Tibial artery (tissue), 4 donors: ENCODE results near the gene SPG7.

Source experiments
- DNase-seq, 2 donors: peaks; one replicate each; pipeline ENCODE4 v3.0.0-alpha.2; 2019
- H3K27ac ChIP-seq, 2 donors: fragments of 200-600 bp; sonication (generic) in 1 of 2; 1 replicate in 1 of 2; 2 replicates in 1 of 2; pipeline ENCODE4 v1.5.1; 2018 to 2019; ENCODE audit warnings: mild to moderate bottlenecking in 1 of 2
- H3K27me3 ChIP-seq, 2 donors: fragments of 200-600 bp; sonication (generic) in 1 of 2; one replicate each; pipeline versions ENCODE4 v1.5.1 to v1.6.0; 2016 to 2019
- H3K36me3 ChIP-seq, 3 donors: fragments of 200-600 bp; sonication (generic) in 2 of 3; one replicate each; pipeline ENCODE4 v1.5.1; 2016 to 2019; ENCODE audit warnings: mild to moderate bottlenecking in 2 of 3
- H3K4me1 ChIP-seq, 4 donors: fragments of 200-600 bp; sonication (generic) in 2 of 4; 1 replicate in 3 of 4; 2 replicates in 1 of 4; pipeline ENCODE4 v1.5.1; 2016 to 2019
- H3K4me3 ChIP-seq, 2 donors: fragments of 200-600 bp; sonication (generic) in 1 of 2; 1 replicate in 1 of 2; 2 replicates in 1 of 2; pipeline ENCODE4 v1.5.1; 2018 to 2019; ENCODE audit warnings: mild to moderate bottlenecking in 2 of 2
- H3K9me3 ChIP-seq, 3 donors: fragments of 200-600 bp; sonication (generic) in 1 of 3; one replicate each; pipeline ENCODE4 v1.5.1; 2016 to 2019
- CTCF ChIP-seq, 2 experiments: fragments of 200-600 bp in 1 of 2; fragments of 450-650 bp in 1 of 2; IDR thresholded peaks; one replicate each; pipeline ENCODE4 v1.5.1; 2017 to 2019; ENCODE audit warnings: antibody characterized with exemption in 2 of 2, mild to moderate bottlenecking in 1 of 2, moderate library complexity in 1 of 2
- intact Hi-C: fragments of 100-400 bp; cut with DNase I; formaldehyde crosslinking; loops from one replicate; pipeline ENCODE4 v1.15.0; 2023; ENCODE audit warnings: low total_unique reads

The SPG7 gene

GRCh38 chr16:89507214-89507833 lies 879 bp upstream of the SPG7 start:
- DNase-seq, result no peak
- Histone ChIP-seq H3K27me3 (no peaks in the 10 kb centered on the region), H3K36me3 (peaks cover 16 to 21% (median 19%) of the 10 kb centered on the region in 3 donors), H3K27ac (peak overlapping the region; percentile 85 to 90), H3K4me1 (peaks cover 0 to 39% (median 25%) of the 10 kb centered on the region in 4 donors), H3K9me3 (no peaks in the 10 kb centered on the region), H3K4me3 (peak overlapping the region; percentile 83 to 88)
- no peak for TF ChIP-seq CTCF (IDR thresholded peaks at IDR 0.05)
- intact Hi-C loops, result loop anchor here (10.0 kb wide), 2 partner anchors 173 to 263 kb away; no protein-coding TSS in a partner anchor

GRCh38 chr16:89510526-89510925 lies 2.3 kb downstream of the SPG7 start:
- DNase-seq, result no peak
- TF ChIP-seq CTCF (IDR thresholded peaks at IDR 0.05), result no peak
- Histone ChIP-seq H3K4me1 (peaks cover 0 to 35% (median 23%) of the 10 kb centered on the region in 4 donors), H3K27ac (no peak overlapping the region), H3K36me3 (peaks cover 44 to 53% (median 48%) of the 10 kb centered on the region in 3 donors), H3K27me3 (no peaks in the 10 kb centered on the region), H3K4me3 (no peak overlapping the region), H3K9me3 (no peaks in the 10 kb centered on the region)
- intact Hi-C loops, result no loop called here

GRCh38 chr16:89511374-89511773 lies 3.2 kb downstream of the SPG7 start:
- Histone ChIP-seq H3K27ac (no peak overlapping the region), H3K4me1 (peaks cover 0 to 28% (median 19%) of the 10 kb centered on the region in 4 donors), H3K4me3 (no peak overlapping the region), H3K27me3 (no peaks in the 10 kb centered on the region), H3K9me3 (no peaks in the 10 kb centered on the region), H3K36me3 (peaks cover 50 to 61% (median 55%) of the 10 kb centered on the region in 3 donors)
- no peak for DNase-seq
- TF ChIP-seq CTCF (IDR thresholded peaks at IDR 0.05), result no peak
- intact Hi-C loops, result no loop called here

- DNase-seq, result no peak
- Histone ChIP-seq H3K9me3 (no peaks in the 10 kb centered on the region), H3K27ac (no peak overlapping the region), H3K27me3 (no peaks in the 10 kb centered on the region), H3K36me3 (peaks cover 59 to 72% (median 61%) of the 10 kb centered on the region in 3 donors), H3K4me1 (peaks cover 0 to 19% (median 11%) of the 10 kb centered on the region in 4 donors), H3K4me3 (no peak overlapping the region)
- intact Hi-C loops, result no loop called here
- TF ChIP-seq CTCF (IDR thresholded peaks at IDR 0.05), result no peak
These were observed 4.2 kb downstream of the SPG7 start for GRCh38 chr16:89512453-89512852.

GRCh38 chr16:89517128-89517527 lies 8.9 kb downstream of the SPG7 start:
- intact Hi-C loops, result no loop called here
- Histone ChIP-seq H3K27ac (no peak overlapping the region), H3K9me3 (no peaks in the 10 kb centered on the region), H3K27me3 (no peaks in the 10 kb centered on the region), H3K4me3 (no peak overlapping the region), H3K4me1 (no peaks in the 10 kb centered on the region), H3K36me3 (peaks cover 69 to 100% (median 80%) of the 10 kb centered on the region in 3 donors)
- DNase-seq, result no peak
- TF ChIP-seq CTCF (IDR thresholded peaks at IDR 0.05), result no peak
